HG03135 (cell line): ENCODE data around the gene CBX2.

Experiments used
- ATAC-seq: cut with Tn5 transposase; IDR thresholded peaks from one replicate; pipeline ENCODE4 v1.9.1; 2021; ENCODE audit warnings: mild to moderate bottlenecking, moderate library complexity; ENCODE audit not compliant: unreplicated experiment

CBX2 gene

GRCh38 chr17:79824893-79825579, 47.1 kb downstream of the CBX2 start:
- ATAC-seq = no peak

DNA sequence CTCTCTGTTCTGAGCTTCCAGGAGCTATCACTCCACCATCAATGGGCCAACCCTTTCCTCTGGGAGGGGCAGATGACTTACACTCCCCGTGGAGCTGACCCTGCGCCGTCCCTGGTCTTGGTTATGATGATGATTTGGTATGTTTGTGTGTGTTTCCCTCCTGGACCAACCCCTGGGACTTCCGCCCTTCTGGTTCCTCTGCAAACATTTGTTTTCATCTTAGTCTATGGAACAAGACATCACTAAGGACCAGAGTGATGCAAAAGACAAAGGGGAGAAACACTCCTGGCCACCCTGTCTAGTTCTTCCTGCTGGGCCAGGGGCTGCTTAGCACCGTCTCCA, 47.6 kb downstream of the CBX2 start:
- no peak for ATAC-seq

DNA sequence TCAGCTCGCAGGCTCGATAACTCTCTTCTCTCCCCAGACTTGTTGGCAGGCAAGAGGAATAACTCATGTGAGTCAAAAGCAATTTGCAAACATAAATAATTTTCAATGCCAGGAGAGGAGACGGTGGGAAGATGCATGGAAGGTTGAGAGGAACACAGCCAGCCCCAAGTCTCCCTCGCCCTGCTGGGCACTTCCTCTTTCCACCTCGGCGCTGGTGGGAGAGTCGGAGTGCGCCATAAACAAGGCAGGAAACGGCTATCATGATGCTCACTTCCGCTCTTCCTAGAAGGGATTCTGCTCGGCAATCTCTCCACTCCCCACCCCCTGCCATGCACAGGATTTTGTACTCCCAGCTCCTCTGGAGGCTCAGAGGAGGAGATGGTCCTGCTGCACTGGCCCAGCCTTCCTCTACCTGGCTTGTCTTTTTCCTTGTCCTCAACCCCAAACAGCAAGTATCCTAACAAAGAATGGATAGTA, 48.3 kb downstream of the CBX2 start:
- ATAC-seq = no peak

DNA sequence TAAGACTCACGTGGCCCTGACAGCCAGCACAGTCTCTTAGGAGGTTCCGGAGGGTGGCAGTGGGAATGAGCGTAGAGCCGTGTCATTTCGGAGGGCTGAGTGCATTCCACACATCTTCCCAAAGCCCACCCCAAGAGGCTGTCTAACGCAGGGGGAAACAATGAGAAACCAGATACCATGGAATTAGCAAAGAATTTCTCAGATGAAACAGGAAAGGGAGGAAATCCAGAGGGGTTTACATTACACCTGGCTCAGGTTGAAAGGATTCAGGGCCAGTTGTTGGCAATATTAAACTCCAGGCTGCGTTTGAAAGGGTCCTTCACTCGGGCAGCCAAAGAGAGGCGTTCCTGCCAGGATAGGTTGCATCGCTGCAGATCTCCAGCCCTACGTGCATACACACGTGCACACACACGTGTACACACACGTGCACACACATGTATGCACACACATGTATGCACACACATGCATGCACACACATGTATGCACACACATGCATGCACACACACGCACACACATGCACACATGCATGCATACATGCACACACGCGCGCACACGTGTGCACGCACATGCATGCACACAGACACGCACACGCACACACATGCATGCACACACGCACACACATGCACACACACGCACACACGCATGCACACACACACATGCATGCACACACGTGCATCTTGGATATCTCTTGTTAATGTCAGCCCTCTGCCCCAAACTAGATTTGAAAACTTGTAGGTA, 49.1 kb downstream of the CBX2 start:
- ATAC-seq = no peak

DNA sequence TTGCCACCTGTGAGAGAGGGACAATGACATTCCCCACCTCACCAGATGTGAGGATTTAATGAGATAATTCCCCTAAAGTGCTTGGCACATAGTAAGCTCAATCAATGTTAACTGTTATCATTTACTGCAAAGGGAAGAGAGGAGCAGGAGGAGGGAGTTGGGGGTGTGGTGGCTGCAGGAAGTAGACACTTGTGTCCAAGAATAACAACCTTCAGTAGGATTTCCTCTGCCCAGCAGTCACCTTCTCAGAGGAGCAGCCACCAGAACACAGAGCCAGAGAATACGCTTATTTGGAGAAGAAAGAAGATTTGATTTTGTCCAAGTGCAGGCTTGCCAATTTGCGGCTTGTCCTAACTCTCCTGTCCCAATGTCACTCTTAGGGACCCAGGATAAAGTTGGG, 51.1 kb downstream of the CBX2 start:
- ATAC-seq = no peak

DNA sequence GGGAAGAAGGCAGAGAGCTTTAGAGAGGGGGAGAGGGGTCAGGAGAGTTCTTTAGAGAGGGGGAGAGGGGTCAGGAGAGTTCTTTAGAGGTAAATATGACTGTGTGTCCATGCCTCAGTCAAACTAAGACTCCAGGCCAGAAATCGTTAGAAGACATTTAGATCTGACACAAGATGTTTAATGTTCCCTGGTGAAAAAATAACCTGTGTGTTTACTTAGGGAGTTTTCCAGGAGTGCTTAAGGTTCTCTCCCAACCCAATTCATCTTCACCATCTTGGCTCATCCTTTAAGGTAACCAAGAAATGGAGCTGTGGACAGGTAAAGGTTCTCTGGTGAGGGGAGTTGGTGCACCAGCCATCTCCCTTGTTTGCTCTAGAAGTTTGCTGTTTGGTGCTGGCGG, 51.5 kb downstream of the CBX2 start:
- ATAC-seq = no peak

GRCh38 chr17:79830303-79830702, 52.4 kb downstream of the CBX2 start:
- ATAC-seq = no peak

- no peak for ATAC-seq
These were observed 52.9 kb downstream of the CBX2 start for GRCh38 chr17:79830763-79831264.

DNA sequence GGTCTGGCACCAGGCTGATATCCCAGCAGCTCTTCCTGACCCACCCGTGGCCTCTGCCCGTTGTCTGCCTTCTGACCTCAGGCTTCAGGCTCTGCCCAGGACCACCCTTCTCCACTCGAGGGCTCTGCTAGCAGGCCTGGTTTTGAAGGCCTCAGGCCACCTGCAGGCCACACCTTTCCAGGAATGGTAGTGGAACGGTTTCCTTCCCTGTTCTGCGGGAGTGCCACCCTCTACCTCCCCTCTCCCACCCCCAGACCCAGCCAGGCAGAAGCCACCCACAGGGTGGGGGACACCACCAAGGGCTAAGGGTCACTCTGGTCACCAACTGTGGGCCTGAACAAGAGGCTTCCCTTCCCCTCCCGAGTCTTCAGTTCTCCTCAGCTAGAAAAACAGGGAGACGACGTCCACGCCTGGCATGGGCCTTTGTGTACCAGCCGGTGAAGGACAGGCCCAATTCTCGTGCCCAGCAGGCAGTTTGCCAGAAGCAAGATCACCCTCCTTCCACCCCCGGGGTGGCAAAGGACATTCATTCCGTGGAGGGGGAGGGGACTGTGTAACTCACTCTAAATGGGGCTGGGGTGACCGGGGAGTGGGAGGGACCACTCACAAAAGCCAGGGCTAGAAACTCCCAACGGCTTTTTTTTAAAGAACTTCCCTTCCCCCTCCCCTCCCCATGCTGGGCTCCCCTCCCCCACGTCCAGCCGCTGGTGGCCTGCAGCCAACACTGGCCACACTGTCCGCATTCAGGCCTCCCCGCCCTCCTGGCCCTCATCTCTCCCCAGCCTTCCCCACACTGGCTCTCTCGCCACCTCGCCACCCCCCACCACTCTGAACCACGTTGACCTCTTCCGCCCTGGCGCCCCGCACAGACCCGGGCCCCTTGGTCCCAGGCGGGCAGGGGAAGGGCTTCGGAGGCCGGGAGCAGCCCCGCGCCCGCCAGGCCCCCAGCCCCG, 53.6 kb downstream of the CBX2 start:
- ATAC-seq = no peak

DNA sequence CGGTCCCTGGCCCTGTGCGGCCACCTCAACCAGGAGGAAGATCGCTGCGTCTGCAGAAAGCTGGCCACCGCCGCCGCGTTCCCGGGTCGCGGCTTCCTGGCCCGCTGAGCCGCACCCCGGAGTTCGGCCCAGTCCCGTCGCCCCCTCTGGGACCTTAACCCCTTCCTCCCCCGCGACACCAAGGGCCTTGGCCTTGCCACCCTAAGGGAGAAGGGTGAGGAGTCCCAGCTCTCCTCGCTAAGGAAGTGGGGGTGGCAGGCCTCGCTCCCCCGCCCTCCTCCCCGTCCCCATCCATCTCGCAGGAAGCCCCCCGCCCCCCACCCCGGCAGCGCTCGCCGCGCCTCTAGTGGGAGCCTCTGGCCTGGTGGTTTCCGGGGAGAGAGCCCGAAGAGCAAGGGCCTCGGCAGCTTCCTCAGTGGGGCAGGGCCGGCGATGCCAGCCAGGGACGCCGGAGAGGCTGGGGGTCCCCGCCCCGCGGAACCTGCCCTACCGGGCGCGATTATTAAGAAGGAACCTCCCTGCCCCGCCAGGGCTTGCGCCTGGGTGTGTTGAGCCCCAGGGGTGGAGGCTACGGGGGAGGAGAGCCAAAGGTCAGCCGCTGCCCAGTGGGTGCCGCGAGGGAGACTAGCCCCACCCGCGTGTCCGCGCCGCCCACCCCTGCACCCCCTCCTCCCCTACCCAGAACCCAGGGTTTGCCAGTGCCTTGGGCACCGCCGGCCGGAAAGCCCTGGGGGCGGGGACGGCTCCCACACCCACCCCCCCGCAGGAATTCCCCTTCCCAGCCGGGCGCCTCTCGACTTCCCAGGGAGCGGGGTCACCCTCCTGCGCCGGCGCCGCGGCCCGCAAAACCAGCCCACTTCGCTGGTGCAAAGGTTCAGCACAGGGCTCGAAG, 54.5 kb downstream of the CBX2 start:
- no peak for ATAC-seq

- ATAC-seq = no peak
These were observed 55.1 kb downstream of the CBX2 start for GRCh38 chr17:79833110-79833450.

DNA sequence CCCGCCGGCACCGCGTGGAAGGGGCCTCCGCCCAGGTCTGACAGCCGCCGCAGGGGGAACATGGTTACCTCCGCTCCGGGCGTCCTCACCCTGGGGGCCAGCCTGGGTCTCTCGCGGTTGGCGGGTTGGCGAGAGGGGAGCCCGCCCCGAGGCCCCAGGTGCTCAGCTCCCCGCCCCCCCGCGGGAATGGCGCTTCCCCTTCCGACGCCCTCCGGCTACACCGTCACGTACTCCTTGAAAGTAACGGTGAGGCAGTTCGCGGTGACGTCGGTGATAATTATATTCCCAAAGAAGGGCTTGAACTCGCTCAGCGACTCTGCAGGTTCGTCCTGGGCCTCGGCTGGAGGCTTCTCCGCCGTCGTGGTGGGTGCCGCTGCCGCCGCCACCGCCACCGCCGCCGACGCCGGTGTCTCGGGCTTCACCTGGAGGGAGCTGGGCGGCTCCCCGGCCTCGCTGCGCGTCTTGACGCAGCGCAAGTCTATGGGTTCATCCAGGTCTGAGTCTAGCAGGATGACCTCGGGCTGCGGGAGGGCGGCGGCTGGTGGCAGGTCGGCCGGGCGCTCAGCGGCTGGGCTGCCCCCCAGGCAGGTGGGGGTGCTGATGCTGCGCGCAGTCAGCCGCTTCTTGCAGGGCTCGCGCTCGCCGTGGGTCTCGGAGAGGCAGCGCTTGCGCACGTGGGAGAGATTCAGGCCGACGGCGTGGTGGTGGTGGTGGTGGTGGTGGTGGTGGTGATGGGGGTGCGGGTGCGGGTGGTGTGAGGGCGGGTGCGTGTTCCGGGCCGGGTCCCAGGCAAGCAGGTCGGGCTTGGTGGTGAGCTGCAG, 56.0 kb downstream of the CBX2 start:
- ATAC-seq = no peak

DNA sequence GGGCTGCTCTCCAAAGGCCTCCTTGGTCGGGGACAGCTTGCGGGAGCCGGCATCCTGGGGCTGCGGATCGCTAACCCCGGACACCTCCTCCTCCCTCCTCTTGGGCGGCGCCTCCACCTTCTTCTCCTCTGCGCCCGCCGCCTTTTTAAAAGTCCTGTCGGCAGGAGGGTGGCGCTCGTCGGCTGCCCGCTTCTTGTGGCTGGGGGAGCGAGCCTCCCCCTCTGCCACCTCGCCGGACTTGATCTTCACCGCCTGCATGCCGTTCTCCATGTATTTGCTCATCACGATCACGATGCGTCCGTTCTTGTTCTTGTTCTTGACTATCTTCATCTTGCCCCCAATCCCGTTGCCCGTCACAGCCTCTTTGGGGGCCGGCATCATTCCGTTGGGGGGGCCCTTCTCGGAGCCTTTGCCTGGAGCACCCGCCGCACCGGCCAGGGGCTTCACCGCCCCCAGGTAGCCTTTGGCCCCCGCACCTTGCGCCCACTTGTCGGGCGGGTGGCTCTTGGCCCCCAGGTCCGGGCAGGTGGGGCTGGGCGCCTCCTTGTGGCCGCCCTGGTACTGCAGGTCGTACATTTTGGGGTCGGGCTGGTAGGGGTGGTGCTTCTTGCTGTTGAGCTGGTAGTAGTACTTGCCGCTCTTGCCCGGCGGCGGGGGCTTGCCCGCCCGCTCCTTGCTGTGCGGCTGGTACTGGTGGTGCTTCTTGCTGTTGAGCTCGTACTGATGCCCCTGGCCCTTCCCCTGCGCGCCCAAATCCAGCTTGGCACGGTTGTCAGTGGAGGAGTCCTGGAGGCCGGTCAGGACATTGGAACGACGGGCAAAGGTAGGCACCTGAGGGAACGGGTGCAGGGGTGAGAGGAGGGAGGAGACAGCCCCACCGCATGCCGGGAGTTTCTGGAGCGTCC, 56.9 kb downstream of the CBX2 start:
- ATAC-seq = no peak

DNA sequence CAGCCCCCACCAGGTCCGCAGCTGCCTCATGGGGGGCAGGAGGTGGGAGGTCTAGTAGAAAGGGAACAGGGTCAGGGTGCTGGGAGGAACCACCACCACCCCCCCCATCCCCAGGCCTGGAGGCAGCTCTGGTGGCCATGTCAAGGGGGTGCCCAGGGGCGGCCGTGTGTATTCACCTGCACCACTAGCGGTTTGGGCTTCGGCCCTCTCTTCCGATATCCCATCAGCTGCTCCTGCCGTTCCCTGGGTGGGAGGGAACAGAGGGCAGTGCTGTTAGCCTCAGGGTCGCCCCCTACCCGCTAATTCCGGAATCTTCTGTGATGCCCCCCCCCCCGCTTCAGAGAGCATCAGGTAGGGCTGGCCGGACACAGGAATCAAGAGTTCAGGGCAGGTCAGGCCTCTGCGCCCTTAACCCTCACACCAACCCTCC, 57.5 kb downstream of the CBX2 start:
- no peak for ATAC-seq

- ATAC-seq = no peak
These were observed 58.1 kb downstream of the CBX2 start for GRCh38 chr17:79835953-79836509.

GRCh38 chr17:79836510-79836971, 58.6 kb downstream of the CBX2 start:
- no peak for ATAC-seq

GRCh38 chr17:79836972-79837887, 59.3 kb downstream of the CBX2 start:
- ATAC-seq = no peak
